Gastrocnemius medialis (tissue), 4 donors: Measurements from ENCODE around the gene TSC22D4. TPM values are rescaled to one million over a fixed set of nuclear protein-coding genes. Genes with fewer than 3 reads are reported as not detected.

Experiments
- ATAC-seq, 2 donors: fragments of 150-250 bp; one replicate each; pipeline ENCODE4 v1.9.1; 2016
- DNase-seq, 2 donors: peaks; one replicate each; pipeline ENCODE4 v3.0.0-alpha.2; 2019
- H3K27ac ChIP-seq, 4 donors: fragments of 200-600 bp; sonication (generic); 1 replicate in 1 of 4; 2 replicates in 3 of 4; pipeline ENCODE4 v1.5.1; 2016 to 2018; ENCODE audit warnings: mild to moderate bottlenecking in 2 of 4, moderate library complexity in 1 of 4
- H3K27me3 ChIP-seq, 3 donors: fragments of 200-600 bp; sonication (generic) in 2 of 3; 1 replicate in 1 of 3; 2 replicates in 2 of 3; pipeline versions ENCODE4 v1.5.1 to v1.6.0; 2016 to 2019; ENCODE audit warnings: mild to moderate bottlenecking in 1 of 3, moderate library complexity in 1 of 3
- H3K36me3 ChIP-seq, 2 donors: fragments of 200-600 bp; sonication (generic) in 1 of 2; one replicate each; pipeline ENCODE4 v1.5.1; 2017 to 2018
- H3K4me1 ChIP-seq, 2 donors: fragments of 200-600 bp; sonication (generic) in 1 of 2; one replicate each; pipeline ENCODE4 v1.5.1; 2016 to 2017; ENCODE audit warnings: mild to moderate bottlenecking in 2 of 2
- H3K4me3 ChIP-seq, 4 donors: fragments of 200-600 bp; sonication (generic) in 3 of 4; 1 replicate in 1 of 4; 2 replicates in 3 of 4; pipeline ENCODE4 v1.5.1; 2016 to 2019; ENCODE audit warnings: mild to moderate bottlenecking in 2 of 4
- H3K9me3 ChIP-seq, 3 donors: fragments of 200-600 bp; sonication (generic) in 2 of 3; 1 replicate in 1 of 3; 2 replicates in 2 of 3; pipeline ENCODE4 v1.5.1; 2016 to 2019
- CTCF ChIP-seq, 5 experiments: fragments of 450-650 bp in 3 of 5; fragments of 200-600 bp in 2 of 5; sonication (generic) in 2 of 5; IDR thresholded peaks in 4 of 5; conservative IDR thresholded peaks in 1 of 5; 1 replicate in 4 of 5; 2 replicates in 1 of 5; pipeline ENCODE4 v1.5.1; 2016 to 2019; ENCODE audit warnings: antibody characterized with exemption in 5 of 5, mild to moderate bottlenecking in 3 of 5, moderate library complexity in 3 of 5
- POLR2A ChIP-seq, 2 donors: fragments of 450-650 bp; IDR thresholded peaks; one replicate each; pipeline ENCODE4 v1.6.1; 2017; ENCODE audit warnings: antibody characterized with exemption in 2 of 2, mild to moderate bottlenecking in 2 of 2, moderate library complexity in 2 of 2
- in situ Hi-C, 4 donors: fragments of 200-750 bp; cut with MboI; loops; one replicate each; pipeline versions ENCODE4 v1.15.0 to v1.8.0; 2017; ENCODE audit warnings: low sequenced_read_pairs in 4 of 4
- intact Hi-C: fragments of 100-400 bp; cut with DNase I; formaldehyde crosslinking; loops from one replicate; pipeline ENCODE4 v1.15.1; 2023; ENCODE audit warnings: low total_unique reads
- total RNA-seq, 4 donors: library from RNA; depleted of rRNA; stranded (reverse); fragments of >200 nt; gene quantifications; one replicate each; pipeline versions ENCODE4 v1.1.0 to v1.2.3, GENCODE V29; 2016

Gene TSC22D4
- total RNA-seq, 4 donors from 2014 or later = 14.3 to 25.5 (median 21.2) TPM

- Histone ChIP-seq H3K27me3 (peaks cover 0 to 15% (median 0%) of the 10 kb centered on the region in 3 donors), H3K27ac (no peak overlapping the region), H3K4me1 (no peaks in the 10 kb centered on the region), H3K36me3 (no peaks in the 10 kb centered on the region), H3K9me3 (no peaks in the 10 kb centered on the region), H3K4me3 (peak overlapping the region in 3 of 4 donors; percentile 38 to 56 (median 52))
- in situ Hi-C loops = no loop called here
- no peak for DNase-seq
- intact Hi-C loops = no loop called here
- TF ChIP-seq POLR2A (IDR thresholded peaks at IDR 0.05) = no peak
- TF ChIP-seq CTCF (IDR thresholded peaks at IDR 0.05 in 4 of 5, conservative IDR thresholded peaks at IDR 0.05 in 1 of 5) = no peak
- no peak for ATAC-seq
Measured at GRCh38 chr7:100492738-100493475, 13.9 kb upstream of the TSC22D4 start.

DNA sequence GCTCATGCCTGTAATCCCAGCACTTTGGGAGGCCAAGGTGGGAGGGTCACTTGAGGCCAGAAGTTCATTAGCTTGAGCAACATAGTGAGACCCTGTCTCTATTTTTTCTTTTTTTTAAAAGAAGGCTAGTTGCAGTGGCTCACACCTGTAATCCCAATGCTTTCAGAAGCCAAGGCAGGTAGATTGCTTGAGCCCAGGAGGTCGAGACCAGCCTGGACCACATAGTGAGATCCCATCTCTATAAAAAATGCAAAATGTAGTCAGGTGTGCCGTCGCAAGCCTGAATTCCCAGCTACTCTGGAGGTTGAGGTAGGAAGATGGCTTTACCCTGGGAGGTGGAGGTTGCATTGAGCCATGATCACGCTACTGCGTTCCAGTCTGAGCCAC lies 12.2 kb upstream of the TSC22D4 start:
- Histone ChIP-seq H3K27ac (no peak overlapping the region), H3K27me3 (peaks cover 0 to 15% (median 0%) of the 10 kb centered on the region in 3 donors), H3K9me3 (no peaks in the 10 kb centered on the region), H3K36me3 (no peaks in the 10 kb centered on the region), H3K4me3 (no peak overlapping the region), H3K4me1 (no peaks in the 10 kb centered on the region)
- TF ChIP-seq CTCF (IDR thresholded peaks at IDR 0.05 in 4 of 5, conservative IDR thresholded peaks at IDR 0.05 in 1 of 5) (no peak), POLR2A (IDR thresholded peaks at IDR 0.05) (no peak)
- ATAC-seq = no peak
- intact Hi-C loops (no loop called here), in situ Hi-C loops (no loop called here)
- no peak for DNase-seq

- no peaks in the 10 kb centered on the region for H3K9me3 ChIP-seq
- H3K4me1 ChIP-seq = no peaks in the 10 kb centered on the region
- intact Hi-C loops (no loop called here), in situ Hi-C loops (no loop called here)
- H3K27ac ChIP-seq = no peak overlapping the region
- no peak for ATAC-seq
- DNase-seq = no peak
- TF ChIP-seq POLR2A (IDR thresholded peaks at IDR 0.05) (no peak), CTCF (IDR thresholded peaks at IDR 0.05 in 4 of 5, conservative IDR thresholded peaks at IDR 0.05 in 1 of 5) (no peak)
- no peak overlapping the region for H3K4me3 ChIP-seq
- H3K27me3 ChIP-seq = peaks cover 0 to 15% (median 0%) of the 10 kb centered on the region in 3 donors
- H3K36me3 ChIP-seq = no peaks in the 10 kb centered on the region
Measured at GRCh38 chr7:100490483-100491191, 11.6 kb upstream of the TSC22D4 start.

GRCh38 chr7:100489824-100490223 lies 10.8 kb upstream of the TSC22D4 start:
- Histone ChIP-seq H3K36me3 (no peaks in the 10 kb centered on the region), H3K4me1 (no peaks in the 10 kb centered on the region), H3K27ac (no peak overlapping the region), H3K27me3 (peaks cover 0 to 15% (median 0%) of the 10 kb centered on the region in 3 donors), H3K9me3 (no peaks in the 10 kb centered on the region), H3K4me3 (no peak overlapping the region)
- DNase-seq (no peak), ATAC-seq (no peak)
- intact Hi-C loops = no loop called here
- TF ChIP-seq CTCF (IDR thresholded peaks at IDR 0.05 in 4 of 5, conservative IDR thresholded peaks at IDR 0.05 in 1 of 5) (no peak), POLR2A (IDR thresholded peaks at IDR 0.05) (no peak)
- in situ Hi-C loops = no loop called here
